HG03064 (cell line): ENCODE results near the gene TUBGCP4.

Experiments used
- ATAC-seq: cut with Tn5 transposase; IDR thresholded peaks from one replicate; pipeline ENCODE4 v1.9.1; 2021; ENCODE audit warnings: low read depth; ENCODE audit not compliant: unreplicated experiment

The TUBGCP4 gene

GRCh38 chr15:43403616-43404015 is 32.7 kb downstream of the TUBGCP4 start:
- ATAC-seq, result no peak

GRCh38 chr15:43404130-43404529 is 33.2 kb downstream of the TUBGCP4 start:
- ATAC-seq, result no peak

GRCh38 chr15:43406189-43406588 is 35.3 kb downstream of the TUBGCP4 start:
- no peak for ATAC-seq

GRCh38 chr15:43406808-43407207 is 35.9 kb downstream of the TUBGCP4 start:
- ATAC-seq, result no peak

- no peak for ATAC-seq
These were observed 37.9 kb downstream of the TUBGCP4 start for GRCh38 chr15:43408789-43409188.

- no peak for ATAC-seq
These were observed 39.8 kb downstream of the TUBGCP4 start for GRCh38 chr15:43410572-43411214.

- ATAC-seq, result no peak
These were observed 41.2 kb downstream of the TUBGCP4 start for GRCh38 chr15:43412096-43412495.

- no peak for ATAC-seq
These were observed 43.3 kb downstream of the TUBGCP4 start for GRCh38 chr15:43414196-43414595.

- ATAC-seq, result no peak
These were observed 49.5 kb downstream of the TUBGCP4 start for GRCh38 chr15:43420435-43420834.

GRCh38 chr15:43420876-43421275 is 50.0 kb downstream of the TUBGCP4 start:
- ATAC-seq, result no peak

GRCh38 chr15:43423793-43424192 is 52.9 kb downstream of the TUBGCP4 start:
- ATAC-seq, result no peak

GRCh38 chr15:43429687-43430086 is 58.8 kb downstream of the TUBGCP4 start:
- ATAC-seq, result no peak

GRCh38 chr15:43433165-43433564 is 62.3 kb downstream of the TUBGCP4 start:
- ATAC-seq, result no peak

GRCh38 chr15:43433661-43434303 is 62.9 kb downstream of the TUBGCP4 start:
- no peak for ATAC-seq

GRCh38 chr15:43434446-43434845 is 63.5 kb downstream of the TUBGCP4 start:
- ATAC-seq, result no peak

GRCh38 chr15:43436395-43436794 is 65.5 kb downstream of the TUBGCP4 start:
- no peak for ATAC-seq

- no peak for ATAC-seq
These were observed 68.4 kb downstream of the TUBGCP4 start for GRCh38 chr15:43439268-43439667.

GRCh38 chr15:43440721-43441281 is 69.9 kb downstream of the TUBGCP4 start:
- ATAC-seq, result no peak

GRCh38 chr15:43441316-43441715 is 70.4 kb downstream of the TUBGCP4 start:
- ATAC-seq, result no peak

GRCh38 chr15:43446344-43446743 is 75.4 kb downstream of the TUBGCP4 start:
- no peak for ATAC-seq

GRCh38 chr15:43449981-43450380 is 79.1 kb downstream of the TUBGCP4 start:
- no peak for ATAC-seq
